HG03521 (cell line): ENCODE data around the gene SYT4.

Experiments
- ATAC-seq: cut with Tn5 transposase; IDR thresholded peaks from one replicate; pipeline ENCODE4 v1.9.1; 2021; ENCODE audit warnings: mild to moderate bottlenecking, moderate library complexity; ENCODE audit not compliant: unreplicated experiment

SYT4 gene

DNA sequence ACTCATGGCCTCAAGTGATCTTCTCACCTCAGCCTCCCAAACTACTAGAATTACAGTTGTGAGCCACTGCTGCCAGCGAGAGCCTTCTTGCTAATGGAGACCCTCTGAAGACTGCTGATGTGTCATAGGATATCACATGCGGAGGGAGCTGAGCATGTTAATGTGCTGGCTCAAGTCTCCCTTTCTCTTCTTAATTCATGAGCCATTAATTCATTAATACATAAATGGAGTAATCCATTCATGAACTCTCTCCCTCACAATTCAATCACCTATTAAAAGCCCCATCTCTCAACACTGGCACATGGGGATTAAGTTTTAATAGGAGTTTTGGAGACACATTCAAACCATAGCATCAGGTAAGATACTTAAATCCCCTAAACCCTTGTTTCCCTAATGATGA, 54.8 kb downstream of the SYT4 start:
- ATAC-seq: no peak

DNA sequence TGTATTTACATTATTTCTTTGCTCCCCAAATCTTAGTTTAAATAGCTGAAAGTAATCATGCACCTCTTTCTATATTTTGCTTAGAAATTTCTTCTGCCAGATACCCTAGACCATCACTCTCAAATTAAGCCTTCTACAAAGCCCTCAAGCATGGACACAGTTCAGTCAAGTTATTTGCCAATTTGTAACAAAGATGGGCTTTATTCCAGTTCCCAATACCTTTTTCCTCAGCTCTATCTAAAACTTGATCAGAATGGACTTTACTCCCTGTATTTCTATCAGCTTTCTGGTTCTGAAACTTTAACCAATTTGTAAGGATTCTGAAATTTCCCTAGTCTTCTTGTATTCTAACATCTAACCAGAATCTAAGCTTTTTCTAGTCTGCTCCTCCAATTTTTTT, 56.6 kb downstream of the SYT4 start:
- no peak for ATAC-seq
